NT2/D1 (cell line): ENCODE data around the gene TMEM150A.

Experiments used
- SUZ12 ChIP-seq: IDR thresholded peaks from 2 replicates; pipeline ENCODE4 v1.6.1; 2011; ENCODE audit not compliant: insufficient read length, insufficient read depth; ENCODE audit errors: extremely low read depth
- ZNF274 ChIP-seq: IDR thresholded peaks from 2 replicates; pipeline ENCODE4 v1.6.1; 2011; ENCODE audit warnings: mild to moderate bottlenecking, low read depth, low read length

- no peak for TF ChIP-seq SUZ12
- TF ChIP-seq ZNF274 = no peak
These were observed 40.2 kb upstream of the TMEM150A start for GRCh38 chr2:85642725-85643124.
